HFFc6 (cell line): ENCODE results near the gene RAPGEF4. TPM values are rescaled to one million over a fixed set of nuclear protein-coding genes. Genes with fewer than 3 reads are reported as not detected.
A peak's percentile ranks its signal among the peaks of the same experiment; 100 is the strongest.

Experiments used
- DNase-seq: peaks from one replicate; pipeline ENCODE4 v3.0.0-alpha.2; 2018
- H3K27ac Mint-ChIP-seq: 2 replicates; pipeline ENCODE4 v1.8.0; 2020; ENCODE audit warnings: mild to moderate bottlenecking, mixed read lengths
- H3K27me3 Mint-ChIP-seq: 2 replicates; pipeline ENCODE4 v1.8.0; 2021; ENCODE audit warnings: mild to moderate bottlenecking, moderate library complexity, mixed read lengths; ENCODE audit not compliant: insufficient read depth
- H3K36me3 Mint-ChIP-seq: 2 replicates; pipeline ENCODE4 v1.8.0; 2021; ENCODE audit warnings: low read depth, mixed read lengths
- H3K4me1 Mint-ChIP-seq: 2 replicates; pipeline ENCODE4 v1.8.0; 2020; ENCODE audit warnings: low read depth, mixed read lengths
- H3K4me3 Mint-ChIP-seq: 2 replicates; pipeline ENCODE4 v1.8.0; 2020; ENCODE audit warnings: mild to moderate bottlenecking, moderate library complexity, mixed read lengths
- H3K9me3 Mint-ChIP-seq: 2 replicates; pipeline ENCODE4 v1.8.0; 2020; ENCODE audit warnings: mild to moderate bottlenecking, mixed read lengths
- total RNA-seq, 6 experiments: library from RNA; stranded (reverse); fragmentation: NEBNext Ultra II Directional; extraction: Animal tissue kit (Norgen Biotek cat#: 25700); gene quantifications; 2 replicates in 1 of 6; 3 replicates in 5 of 6; pipeline ENCODE4 v1.2.3, GENCODE V29; 2021
- TF ChIP-seq, protein P1 (sequence below): fragments of 200-600 bp; sonication (generic); IDR thresholded peaks from 2 replicates; pipeline ENCODE4 v1.5.0; 2021; ENCODE audit warnings: antibody characterized with exemption, mild to moderate bottlenecking

RAPGEF4 gene
- total RNA-seq, 6 experiments from 2014 or later = 0.14 to 0.37 (median 0.18) TPM

DNA sequence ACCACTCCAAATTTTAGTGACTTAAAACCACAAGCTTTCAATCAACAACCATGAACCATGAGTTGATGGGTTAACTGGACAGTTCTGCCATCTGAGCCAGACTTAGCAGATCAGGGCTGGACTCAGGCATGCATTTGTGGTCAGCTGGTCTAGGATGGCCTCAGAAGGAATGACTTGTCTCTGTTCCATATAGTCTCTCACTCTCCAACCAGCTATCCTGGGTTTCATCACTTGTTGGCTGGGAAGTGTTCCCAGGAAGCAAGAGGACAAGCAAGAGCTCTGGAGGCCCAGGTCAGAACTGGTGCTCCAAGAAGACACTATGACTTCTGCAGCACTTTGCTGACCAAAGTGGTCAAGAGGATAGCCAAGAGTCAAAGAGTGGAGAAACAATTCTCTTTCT lies 322.5 kb downstream of the RAPGEF4 start:
- peak; percentile 37 for DNase-seq
- Mint-ChIP-seq H3K4me1 (peaks cover 81% of the 10 kb centered on the region), H3K27ac (peak overlapping the region; percentile 47; the same call in 1 of the 2 replicates), H3K9me3 (peaks cover 4% of the 10 kb centered on the region; the same call in 1 of the 2 replicates), H3K4me3 (no peak overlapping the region; the same call in 1 of the 2 replicates), H3K36me3 (peaks cover 17% of the 10 kb centered on the region), H3K27me3 (no peaks in the 10 kb centered on the region)
- TF ChIP-seq, protein P1, sequence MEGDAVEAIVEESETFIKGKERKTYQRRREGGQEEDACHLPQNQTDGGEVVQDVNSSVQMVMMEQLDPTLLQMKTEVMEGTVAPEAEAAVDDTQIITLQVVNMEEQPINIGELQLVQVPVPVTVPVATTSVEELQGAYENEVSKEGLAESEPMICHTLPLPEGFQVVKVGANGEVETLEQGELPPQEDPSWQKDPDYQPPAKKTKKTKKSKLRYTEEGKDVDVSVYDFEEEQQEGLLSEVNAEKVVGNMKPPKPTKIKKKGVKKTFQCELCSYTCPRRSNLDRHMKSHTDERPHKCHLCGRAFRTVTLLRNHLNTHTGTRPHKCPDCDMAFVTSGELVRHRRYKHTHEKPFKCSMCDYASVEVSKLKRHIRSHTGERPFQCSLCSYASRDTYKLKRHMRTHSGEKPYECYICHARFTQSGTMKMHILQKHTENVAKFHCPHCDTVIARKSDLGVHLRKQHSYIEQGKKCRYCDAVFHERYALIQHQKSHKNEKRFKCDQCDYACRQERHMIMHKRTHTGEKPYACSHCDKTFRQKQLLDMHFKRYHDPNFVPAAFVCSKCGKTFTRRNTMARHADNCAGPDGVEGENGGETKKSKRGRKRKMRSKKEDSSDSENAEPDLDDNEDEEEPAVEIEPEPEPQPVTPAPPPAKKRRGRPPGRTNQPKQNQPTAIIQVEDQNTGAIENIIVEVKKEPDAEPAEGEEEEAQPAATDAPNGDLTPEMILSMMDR = no peak

DNA sequence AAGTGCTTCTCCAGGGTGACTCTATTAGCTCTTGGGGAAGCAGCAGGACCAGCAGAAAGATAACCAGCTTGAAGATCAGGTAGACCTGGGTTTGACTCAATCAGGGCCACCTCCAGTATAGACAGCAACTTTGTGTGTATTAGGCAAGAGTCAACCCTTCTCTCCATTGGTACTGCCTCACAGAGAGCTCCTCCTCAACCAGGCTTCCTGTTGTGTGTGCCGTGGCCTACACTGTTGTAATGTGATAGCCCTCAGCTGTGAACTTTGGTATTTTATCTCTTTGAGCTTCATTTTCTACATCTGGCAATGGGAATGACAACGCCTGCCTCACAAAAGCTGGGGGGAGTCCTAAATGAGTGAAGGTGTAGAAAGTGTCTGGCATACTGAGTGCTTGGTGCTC lies 323.0 kb downstream of the RAPGEF4 start:
- DNase-seq = no peak
- TF ChIP-seq, protein P1 = no peak
- no peaks in the 10 kb centered on the region for H3K27me3 Mint-ChIP-seq
- peaks cover 4% of the 10 kb centered on the region; the same call in 1 of the 2 replicates for H3K9me3 Mint-ChIP-seq
- H3K4me1 Mint-ChIP-seq = peaks cover 76% of the 10 kb centered on the region
- H3K36me3 Mint-ChIP-seq = peaks cover 16% of the 10 kb centered on the region
- H3K27ac Mint-ChIP-seq = no peak overlapping the region
- H3K4me3 Mint-ChIP-seq = no peak overlapping the region

DNA sequence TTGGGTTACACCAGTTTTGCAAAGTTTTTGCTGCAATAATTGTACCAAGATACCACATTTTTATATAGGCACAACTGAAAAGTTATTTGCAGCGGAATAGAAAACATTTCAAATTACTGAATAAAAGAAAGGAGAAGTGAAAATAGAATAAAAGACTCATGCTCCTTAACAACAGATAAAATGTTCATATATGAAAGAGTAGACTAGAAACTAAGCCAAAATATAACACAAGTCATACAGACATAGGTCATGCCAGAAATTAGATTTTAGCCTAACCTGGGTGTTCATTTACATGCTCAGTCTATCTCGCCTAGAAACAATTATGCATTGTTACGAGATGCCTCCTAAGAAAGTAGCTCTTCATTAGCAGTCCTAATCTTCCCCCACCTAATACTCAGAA lies 323.6 kb downstream of the RAPGEF4 start:
- no peak overlapping the region for H3K27ac Mint-ChIP-seq
- peaks cover 16% of the 10 kb centered on the region for H3K36me3 Mint-ChIP-seq
- peaks cover 76% of the 10 kb centered on the region for H3K4me1 Mint-ChIP-seq
- H3K4me3 Mint-ChIP-seq = no peak overlapping the region
- no peaks in the 10 kb centered on the region for H3K27me3 Mint-ChIP-seq
- peaks cover 4% of the 10 kb centered on the region; the same call in 1 of the 2 replicates for H3K9me3 Mint-ChIP-seq
- no peak for DNase-seq
- TF ChIP-seq, protein P1 = no peak

DNA sequence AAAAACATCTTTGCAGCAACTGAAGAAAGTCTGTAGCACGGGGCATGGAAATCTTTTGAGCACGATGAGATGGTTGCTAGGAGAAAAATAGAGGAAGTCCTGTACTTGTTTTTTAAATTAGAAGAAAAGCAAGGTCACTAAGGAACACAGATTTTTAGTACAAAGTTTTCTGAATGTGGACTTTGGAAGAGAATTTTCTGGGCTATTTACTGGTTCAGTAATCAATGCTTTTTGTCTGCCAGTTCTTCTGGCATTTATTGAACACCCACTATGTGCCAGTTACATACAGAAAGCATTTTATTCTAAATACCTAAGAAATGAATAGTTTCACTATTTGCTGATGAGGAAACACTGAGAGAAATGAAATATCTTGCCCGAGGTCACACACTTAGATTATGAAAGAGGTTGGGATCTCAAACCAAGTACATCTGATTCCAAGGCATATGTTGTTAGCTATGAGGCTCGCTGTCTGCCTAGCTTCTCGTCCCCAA lies 324.4 kb downstream of the RAPGEF4 start:
- TF ChIP-seq, protein P1 = no peak
- Mint-ChIP-seq H3K9me3 (peaks cover 4% of the 10 kb centered on the region; the same call in 1 of the 2 replicates), H3K36me3 (peaks cover 16% of the 10 kb centered on the region), H3K4me3 (peak overlapping the region; percentile 2; the same call in 1 of the 2 replicates), H3K27me3 (no peaks in the 10 kb centered on the region), H3K4me1 (peaks cover 75% of the 10 kb centered on the region), H3K27ac (peak overlapping the region; percentile 40)
- peak; percentile 20 for DNase-seq

DNA sequence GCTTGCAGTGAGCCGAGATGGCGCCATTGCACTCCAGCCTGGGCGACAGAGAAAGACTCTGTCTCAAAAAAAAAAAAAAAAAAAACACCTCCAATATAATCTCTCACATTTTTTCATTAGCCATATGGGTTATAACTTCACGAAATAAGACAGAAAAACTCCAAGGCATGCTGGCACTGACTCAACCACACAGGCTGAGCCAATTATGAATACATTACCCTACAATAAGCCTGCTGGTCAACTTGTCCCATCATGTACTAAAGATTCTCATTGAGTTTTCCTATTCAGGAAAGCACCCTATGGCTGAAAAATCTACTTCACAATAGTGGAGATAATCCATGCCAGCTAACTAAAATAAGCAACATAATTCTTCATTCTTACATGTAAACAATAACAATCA lies 327.2 kb downstream of the RAPGEF4 start:
- DNase-seq = no peak
- H3K4me1 Mint-ChIP-seq = peaks cover 51% of the 10 kb centered on the region
- no peak overlapping the region for H3K4me3 Mint-ChIP-seq
- peaks cover 4% of the 10 kb centered on the region; the same call in 1 of the 2 replicates for H3K9me3 Mint-ChIP-seq
- TF ChIP-seq, protein P1 = no peak
- H3K27ac Mint-ChIP-seq = no peak overlapping the region
- no peaks in the 10 kb centered on the region for H3K27me3 Mint-ChIP-seq
- H3K36me3 Mint-ChIP-seq = peaks cover 10% of the 10 kb centered on the region
